H9 (cell line): Measurements from ENCODE around the gene TANC2. TPM values are rescaled to one million over a fixed set of nuclear protein-coding genes. Genes with fewer than 3 reads are reported as not detected.

ENCODE experiments used
- DNase-seq: peaks from one replicate; pipeline ENCODE4 v3.0.0-alpha.2; 2017
- H2AFZ ChIP-seq: one replicate; pipeline ENCODE4 v1.6.1; 2013; ENCODE audit warnings: mild to moderate bottlenecking, low read length, control low read depth, moderate library complexity
- H2AK5ac ChIP-seq: 2 replicates; pipeline ENCODE4 v1.6.1; 2013; ENCODE audit warnings: low read length, control low read depth, mixed read lengths; ENCODE audit not compliant: insufficient read length
- H2BK120ac ChIP-seq: one replicate; pipeline ENCODE4 v1.6.1; 2013; ENCODE audit warnings: low read depth, mild to moderate bottlenecking, low read length, control low read depth, inconsistent platforms; ENCODE audit not compliant: poor library complexity, severe bottlenecking
- H2BK12ac ChIP-seq: 2 replicates; pipeline ENCODE4 v1.6.1; 2013; ENCODE audit warnings: low read length, control low read depth, mixed read lengths, low read depth; ENCODE audit not compliant: insufficient read length
- H2BK15ac ChIP-seq: 2 replicates; pipeline ENCODE4 v1.6.1; 2013; ENCODE audit warnings: low read depth, low read length, control low read depth
- H2BK20ac ChIP-seq: one replicate; pipeline ENCODE4 v1.6.1; 2013; ENCODE audit warnings: low read depth, mild to moderate bottlenecking, low read length, control low read depth, inconsistent platforms; ENCODE audit not compliant: poor library complexity, severe bottlenecking
- H2BK5ac ChIP-seq: 2 replicates; pipeline ENCODE4 v1.6.1; 2013; ENCODE audit warnings: low read length, control low read depth, mixed read lengths; ENCODE audit not compliant: insufficient read length
- H3K14ac ChIP-seq: 2 replicates; pipeline ENCODE4 v1.6.1; 2013; ENCODE audit warnings: low read length, control low read depth; ENCODE audit not compliant: insufficient read depth
- H3K18ac ChIP-seq: 2 replicates; pipeline ENCODE4 v1.6.1; 2013; ENCODE audit warnings: low read depth, mild to moderate bottlenecking, mixed read lengths, low read length, control low read depth; ENCODE audit not compliant: insufficient read length
- H3K23ac ChIP-seq: 2 replicates; pipeline ENCODE4 v1.6.1; 2013; ENCODE audit warnings: low read length, control low read depth, mixed read lengths, low read depth; ENCODE audit not compliant: insufficient read length
- H3K23me2 ChIP-seq: 2 replicates; pipeline ENCODE4 v1.6.1; 2013; ENCODE audit warnings: low read depth, mild to moderate bottlenecking, mixed read lengths, low read length, control low read depth; ENCODE audit not compliant: insufficient read length, poor library complexity, severe bottlenecking
- H3K27ac ChIP-seq: 2 replicates; pipeline ENCODE4 v1.5.1; 2013; ENCODE audit warnings: low read length, control low read depth, mixed read lengths, low read depth; ENCODE audit not compliant: insufficient read length
- H3K27me3 ChIP-seq: 2 replicates; pipeline ENCODE4 v1.6.1; 2013; ENCODE audit warnings: low read length, control low read depth, inconsistent platforms; ENCODE audit not compliant: insufficient read depth
- H3K4ac ChIP-seq: 2 replicates; pipeline ENCODE4 v1.6.1; 2013; ENCODE audit warnings: low read depth, mild to moderate bottlenecking, control low read depth, inconsistent platforms, low read length, moderate library complexity
- H3K4me1 ChIP-seq: 2 replicates; pipeline ENCODE4 v1.6.1; 2013; ENCODE audit warnings: low read length, control low read depth, inconsistent platforms; ENCODE audit not compliant: insufficient read depth
- H3K4me2 ChIP-seq: 2 replicates; pipeline ENCODE4 v1.6.1; 2013; ENCODE audit warnings: low read length, control low read depth, mixed read lengths; ENCODE audit not compliant: insufficient read length, insufficient read depth
- H3K56ac ChIP-seq: 2 replicates; pipeline ENCODE4 v1.6.1; 2013; ENCODE audit warnings: low read depth, mild to moderate bottlenecking, mixed read lengths, low read length, control low read depth; ENCODE audit not compliant: insufficient read length
- H3K79me1 ChIP-seq: 2 replicates; pipeline ENCODE4 v1.6.1; 2013; ENCODE audit warnings: low read depth, mild to moderate bottlenecking, moderate library complexity, low read length, control low read depth, inconsistent platforms; ENCODE audit not compliant: insufficient read depth, poor library complexity, severe bottlenecking
- H3K79me2 ChIP-seq: 2 replicates; pipeline ENCODE4 v1.6.1; 2013; ENCODE audit warnings: low read length, control low read depth, inconsistent platforms; ENCODE audit not compliant: insufficient read depth
- H3K9ac ChIP-seq: 2 replicates; pipeline ENCODE4 v1.6.1; 2013; ENCODE audit warnings: low read length, control low read depth, mixed read lengths; ENCODE audit not compliant: insufficient read length; ENCODE audit errors: extremely low read depth
- H3K9me3 ChIP-seq: one replicate; pipeline ENCODE4 v1.6.1; 2013; ENCODE audit warnings: low read depth, low read length, inconsistent platforms; ENCODE audit not compliant: control insufficient read depth
- H3T11ph ChIP-seq: one replicate; pipeline ENCODE4 v1.6.1; 2013; ENCODE audit warnings: mild to moderate bottlenecking, low read length, control low read depth, inconsistent platforms
- H4K20me1 ChIP-seq: one replicate; pipeline ENCODE4 v1.6.1; 2013; ENCODE audit not compliant: control insufficient read depth, insufficient read length, insufficient read depth
- H4K5ac ChIP-seq: 2 replicates; pipeline ENCODE4 v1.6.1; 2013; ENCODE audit warnings: low read depth, mild to moderate bottlenecking, mixed read lengths, low read length, control low read depth; ENCODE audit not compliant: insufficient read length
- H4K8ac ChIP-seq: replicated peaks from 2 replicates; pipeline ENCODE4 v1.6.1; 2013; ENCODE audit warnings: low read length, control low read depth, mixed read lengths, low read depth; ENCODE audit not compliant: insufficient read length
- H4K91ac ChIP-seq: 2 replicates; pipeline ENCODE4 v1.6.1; 2013; ENCODE audit warnings: low read depth, mild to moderate bottlenecking, moderate library complexity, mixed read lengths, low read length, control low read depth; ENCODE audit not compliant: insufficient read length
- H3K27ac Mint-ChIP-seq, 3 experiments: 2 replicates in 2 of 3; 3 replicates in 1 of 3; pipeline ENCODE4 v1.8.0; 2020 to 2021; ENCODE audit warnings: mixed read lengths in 3 of 3, mild to moderate bottlenecking in 1 of 3, moderate library complexity in 1 of 3
- H3K27me3 Mint-ChIP-seq: 2 replicates; pipeline ENCODE4 v1.8.0; 2021; ENCODE audit warnings: low read depth, mild to moderate bottlenecking, moderate library complexity, mixed read lengths
- H3K36me3 Mint-ChIP-seq, 3 experiments: 2 replicates in 2 of 3; 3 replicates in 1 of 3; pipeline ENCODE4 v1.8.0; 2020 to 2021; ENCODE audit warnings: low read depth in 3 of 3, mixed read lengths in 3 of 3; ENCODE audit not compliant: insufficient read depth in 1 of 3
- H3K4me1 Mint-ChIP-seq, 2 experiments: 2 replicates each; pipeline ENCODE4 v1.8.0; 2020; ENCODE audit warnings: mixed read lengths in 2 of 2
- H3K4me3 Mint-ChIP-seq, 2 experiments: 2 replicates in 1 of 2; 3 replicates in 1 of 2; pipeline ENCODE4 v1.8.0; 2020 to 2021; ENCODE audit warnings: mild to moderate bottlenecking in 2 of 2, mixed read lengths in 2 of 2, moderate library complexity in 1 of 2
- H3K9me3 Mint-ChIP-seq, 2 experiments: 2 replicates in 1 of 2; 3 replicates in 1 of 2; pipeline ENCODE4 v1.8.0; 2020; ENCODE audit warnings: mild to moderate bottlenecking in 2 of 2, mixed read lengths in 2 of 2, moderate library complexity in 1 of 2
- WGBS: extraction: QIAGEN DNeasy Blood & Tissue Kit; methylation state at CpG from one replicate; pipeline ENCODE4 v1.1.7; 2013; ENCODE audit warnings: missing lambda C conversion rate, low lambda C conversion rate, mixed read lengths; ENCODE audit not compliant: insufficient read length; ENCODE audit errors: extremely low coverage; 5-methylcytosine and 5-hydroxymethylcytosine counted together
- total RNA-seq: library from RNA; stranded (reverse); gene quantifications from 2 replicates; pipeline ENCODE4 v1.2.1, GENCODE V29; 2021
- TF ChIP-seq, protein P1 (sequence below): fragments of 200-600 bp; sonication (generic); conservative IDR thresholded peaks from 3 replicates; pipeline ENCODE4 v1.8.0; 2021; ENCODE audit warnings: antibody characterized with exemption, mild to moderate bottlenecking

TANC2 gene
- total RNA-seq, 1 experiment from 2014 or later = 7.3 TPM

DNA sequence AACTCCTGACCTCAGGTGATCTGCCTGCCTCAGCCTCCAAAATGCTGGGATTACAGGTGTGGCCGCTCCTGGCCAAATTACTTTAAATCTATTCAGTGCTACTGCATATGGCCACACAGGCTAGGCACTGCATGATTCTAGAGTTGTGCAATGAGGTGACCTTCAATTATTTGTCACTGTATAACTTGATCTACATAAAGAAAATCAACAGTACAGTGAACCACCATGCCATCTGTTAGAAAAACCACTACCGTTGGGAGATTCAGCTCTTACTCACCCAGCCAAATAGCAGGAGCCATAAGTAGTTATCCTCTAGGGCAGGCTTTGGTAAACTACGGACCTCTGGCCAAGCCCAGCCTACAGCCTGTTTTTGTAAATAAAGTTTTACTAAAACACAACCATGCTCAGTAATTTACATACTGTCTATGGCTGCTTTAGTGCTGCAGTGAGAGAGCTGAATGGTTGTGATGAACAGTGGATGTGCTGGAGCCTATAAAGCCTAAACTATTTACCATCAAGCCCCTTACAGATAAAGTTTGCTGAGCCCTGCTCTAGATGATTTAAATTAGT, 40.7 kb upstream of the TANC2 start:
- Histone ChIP-seq H2BK120ac (no peak overlapping the region), H3K18ac (no peak overlapping the region), H3K23ac (no peak overlapping the region), H3K4me1 (no peaks in the 10 kb centered on the region), H2AK5ac (no peak overlapping the region), H3T11ph (no peak overlapping the region), H3K27ac (no peak overlapping the region), H3K23me2 (no peaks in the 10 kb centered on the region), H2BK12ac (no peak overlapping the region), H4K5ac (no peak overlapping the region), H3K4me2 (no peak overlapping the region), H3K14ac (no peak overlapping the region), H2BK15ac (no peak overlapping the region), H3K27me3 (no peaks in the 10 kb centered on the region), H2AFZ (no peak overlapping the region), H3K9ac (no peak overlapping the region), H2BK5ac (no peak overlapping the region), H3K4ac (no peak overlapping the region), H4K20me1 (no peaks in the 10 kb centered on the region), H4K8ac (no peak overlapping the region), H3K56ac (no peak overlapping the region), H3K79me2 (no peaks in the 10 kb centered on the region), H3K79me1 (no peaks in the 10 kb centered on the region), H3K9me3 (no peaks in the 10 kb centered on the region), H2BK20ac (no peak overlapping the region), H4K91ac (no peak overlapping the region)
- TF ChIP-seq, protein P1, sequence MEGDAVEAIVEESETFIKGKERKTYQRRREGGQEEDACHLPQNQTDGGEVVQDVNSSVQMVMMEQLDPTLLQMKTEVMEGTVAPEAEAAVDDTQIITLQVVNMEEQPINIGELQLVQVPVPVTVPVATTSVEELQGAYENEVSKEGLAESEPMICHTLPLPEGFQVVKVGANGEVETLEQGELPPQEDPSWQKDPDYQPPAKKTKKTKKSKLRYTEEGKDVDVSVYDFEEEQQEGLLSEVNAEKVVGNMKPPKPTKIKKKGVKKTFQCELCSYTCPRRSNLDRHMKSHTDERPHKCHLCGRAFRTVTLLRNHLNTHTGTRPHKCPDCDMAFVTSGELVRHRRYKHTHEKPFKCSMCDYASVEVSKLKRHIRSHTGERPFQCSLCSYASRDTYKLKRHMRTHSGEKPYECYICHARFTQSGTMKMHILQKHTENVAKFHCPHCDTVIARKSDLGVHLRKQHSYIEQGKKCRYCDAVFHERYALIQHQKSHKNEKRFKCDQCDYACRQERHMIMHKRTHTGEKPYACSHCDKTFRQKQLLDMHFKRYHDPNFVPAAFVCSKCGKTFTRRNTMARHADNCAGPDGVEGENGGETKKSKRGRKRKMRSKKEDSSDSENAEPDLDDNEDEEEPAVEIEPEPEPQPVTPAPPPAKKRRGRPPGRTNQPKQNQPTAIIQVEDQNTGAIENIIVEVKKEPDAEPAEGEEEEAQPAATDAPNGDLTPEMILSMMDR = no peak
- Mint-ChIP-seq H3K9me3 (no peaks in the 10 kb centered on the region), H3K36me3 (no peaks in the 10 kb centered on the region), H3K27ac (no peak overlapping the region), H3K4me1 (no peaks in the 10 kb centered on the region), H3K4me3 (no peak overlapping the region), H3K27me3 (no peaks in the 10 kb centered on the region)
- WGBS = no CpG with 5 or more reads among the region's 3 CpGs
- DNase-seq = no peak
